Activated CD4-positive, alpha-beta T cell treated with anti-CD3 and anti-CD28 coated beads, Interleukin-2, amount 50 U/mL, for 1 hour (primary cell): Measurements from ENCODE around the gene RBM33.

Source experiments
- DNase-seq: peaks from one replicate; pipeline ENCODE4 v3.0.0-alpha.2; 2020

The RBM33 gene

GRCh38 chr7:155729847-155730246 lies 85.4 kb downstream of the RBM33 start:
- DNase-seq = no peak

- DNase-seq = no peak
These were observed 86.9 kb downstream of the RBM33 start for GRCh38 chr7:155731380-155731779.

- no peak for DNase-seq
These were observed 87.4 kb downstream of the RBM33 start for GRCh38 chr7:155731871-155732270.

GRCh38 chr7:155732286-155732685 lies 87.8 kb downstream of the RBM33 start:
- DNase-seq = no peak

- DNase-seq = no peak
These were observed 89.4 kb downstream of the RBM33 start for GRCh38 chr7:155733582-155734444.

GRCh38 chr7:155734445-155734809 lies 90.0 kb downstream of the RBM33 start:
- no peak for DNase-seq

- DNase-seq = no peak
These were observed 91.1 kb downstream of the RBM33 start for GRCh38 chr7:155735442-155736115.

- no peak for DNase-seq
These were observed 93.1 kb downstream of the RBM33 start for GRCh38 chr7:155737590-155737989.

GRCh38 chr7:155738104-155738503 lies 93.6 kb downstream of the RBM33 start:
- no peak for DNase-seq

GRCh38 chr7:155738652-155739537 lies 94.4 kb downstream of the RBM33 start:
- peak; percentile 69 for DNase-seq

GRCh38 chr7:155739538-155740143 lies 95.2 kb downstream of the RBM33 start:
- DNase-seq = peak; percentile 11

- DNase-seq = no peak
These were observed 96.6 kb downstream of the RBM33 start for GRCh38 chr7:155741082-155741481.

GRCh38 chr7:155741805-155742204 lies 97.3 kb downstream of the RBM33 start:
- DNase-seq = peak; percentile 21

- no peak for DNase-seq
These were observed 98.7 kb downstream of the RBM33 start for GRCh38 chr7:155743177-155743576.

GRCh38 chr7:155744971-155745683 lies 100.7 kb downstream of the RBM33 start:
- DNase-seq = no peak

GRCh38 chr7:155745737-155746136 lies 101.3 kb downstream of the RBM33 start:
- no peak for DNase-seq

GRCh38 chr7:155746188-155746587 lies 101.7 kb downstream of the RBM33 start:
- no peak for DNase-seq

- no peak for DNase-seq
These were observed 102.7 kb downstream of the RBM33 start for GRCh38 chr7:155747209-155747608.

GRCh38 chr7:155749578-155749977 lies 105.1 kb downstream of the RBM33 start:
- no peak for DNase-seq

- no peak for DNase-seq
These were observed 106.0 kb downstream of the RBM33 start for GRCh38 chr7:155750255-155751125.

GRCh38 chr7:155751409-155751808 lies 106.9 kb downstream of the RBM33 start:
- DNase-seq = no peak
